IMR-90 (cell line): ENCODE data around the gene CHN1. TPM values are rescaled to one million over a fixed set of nuclear protein-coding genes. Genes with fewer than 3 reads are reported as not detected.

Experiments used
- ATAC-seq: fragments of 200-7000 bp; cut with Tn5 transposase; 2 replicates; pipeline ENCODE4 v1.9.1; 2020; ENCODE audit warnings: low read depth, mild to moderate bottlenecking, moderate library complexity
- BruUV-seq: library from RNA; stranded (reverse); fragments of 400-500 nt; replicated peaks from 2 replicates; lab custom pipeline; 2021; lab: Mats Ljungman, UMichigan
- CTCF ChIA-PET: fragments of 300-600 bp; formaldehyde crosslinking; extraction: SDS; loops from one replicate; lab custom pipeline; 2021; ENCODE audit warnings: antibody characterized with exemption; lab: Yijun Ruan, JAX
- POLR2A ChIA-PET: fragments of 300-600 bp; sonication (Branson Sonifier 250); formaldehyde crosslinking; loops from one replicate; lab custom pipeline; 2022; ENCODE audit warnings: antibody characterized with exemption; ENCODE audit not compliant: unreplicated experiment; lab: Charles Lee
- DNase-seq: peaks from one replicate; pipeline ENCODE4 v3.0.0; 2013
- H2AFZ ChIP-seq: replicated peaks from 2 replicates; pipeline ENCODE3; 2013; ENCODE audit warnings: low read length, mild to moderate bottlenecking; ENCODE audit not compliant: poor library complexity
- H2AK5ac ChIP-seq: 2 replicates; pipeline ENCODE4 v1.6.1; 2013; ENCODE audit warnings: low read depth, low read length, inconsistent platforms
- H2AK9ac ChIP-seq: replicated peaks from 2 replicates; pipeline ENCODE3; 2013; ENCODE audit warnings: mild to moderate bottlenecking, low read depth, low read length, moderate library complexity; ENCODE audit not compliant: poor library complexity
- H2BK120ac ChIP-seq: 2 replicates; pipeline ENCODE4 v1.6.1; 2013; ENCODE audit warnings: low read depth, low read length, inconsistent platforms
- H2BK15ac ChIP-seq: 3 replicates; pipeline ENCODE4 v1.6.1; 2013; ENCODE audit warnings: low read depth, low read length, inconsistent platforms
- H2BK20ac ChIP-seq: 2 replicates; pipeline ENCODE4 v1.6.1; 2013; ENCODE audit warnings: low read depth, mild to moderate bottlenecking, inconsistent platforms, low read length, moderate library complexity
- H2BK5ac ChIP-seq: 2 replicates; pipeline ENCODE4 v1.6.1; 2013; ENCODE audit warnings: mild to moderate bottlenecking, low read depth, low read length, inconsistent platforms; ENCODE audit not compliant: poor library complexity, severe bottlenecking
- H3K14ac ChIP-seq: replicated peaks from 2 replicates; pipeline ENCODE4 v1.6.1; 2013; ENCODE audit warnings: low read depth, low read length, inconsistent platforms
- H3K18ac ChIP-seq: 2 replicates; pipeline ENCODE4 v1.6.1; 2013; ENCODE audit warnings: low read depth, low read length, control low read depth
- H3K23ac ChIP-seq: 2 replicates; pipeline ENCODE4 v1.6.1; 2013; ENCODE audit warnings: low read depth, low read length, inconsistent platforms
- H3K27ac ChIP-seq: 2 replicates; pipeline ENCODE4 v1.5.1; 2013; ENCODE audit warnings: mild to moderate bottlenecking, control low read depth, low read length; ENCODE audit not compliant: insufficient read depth
- H3K27me3 ChIP-seq: 2 replicates; pipeline ENCODE4 v1.6.1; 2013; ENCODE audit warnings: low read length; ENCODE audit not compliant: control insufficient read depth, insufficient read depth
- H3K36me3 ChIP-seq: 2 replicates; pipeline ENCODE4 v1.6.1; 2013; ENCODE audit warnings: low read length, mixed read lengths; ENCODE audit not compliant: control insufficient read depth, insufficient read depth
- H3K4ac ChIP-seq: 2 replicates; pipeline ENCODE4 v1.6.1; 2013; ENCODE audit warnings: low read depth, low read length, inconsistent platforms
- H3K4me1 ChIP-seq: 2 replicates; pipeline ENCODE4 v1.6.1; 2013; ENCODE audit warnings: low read length, mixed read lengths; ENCODE audit not compliant: control insufficient read depth, insufficient read depth
- H3K4me2 ChIP-seq: 2 replicates; pipeline ENCODE4 v1.6.1; 2013; ENCODE audit warnings: low read depth, mild to moderate bottlenecking, control low read depth, low read length, moderate library complexity
- H3K4me3 ChIP-seq: 2 replicates; pipeline ENCODE4 v1.5.1; 2013; ENCODE audit warnings: low read depth, mild to moderate bottlenecking, control low read depth, low read length, moderate library complexity; ENCODE audit not compliant: insufficient read depth
- H3K56ac ChIP-seq: 2 replicates; pipeline ENCODE4 v1.6.1; 2013; ENCODE audit warnings: low read length, inconsistent platforms; ENCODE audit not compliant: insufficient read depth; ENCODE audit errors: extremely low read depth
- H3K79me1 ChIP-seq, 2 experiments: 2 replicates each; pipeline ENCODE4 v1.6.1; 2013; ENCODE audit warnings: low read length in 2 of 2, inconsistent platforms in 1 of 2, low read depth in 1 of 2
- H3K9ac ChIP-seq: 2 replicates; pipeline ENCODE4 v1.6.1; 2013; ENCODE audit warnings: low read depth, low read length, control low read depth
- H3K9me1 ChIP-seq: 2 replicates; pipeline ENCODE4 v1.6.1; 2013; ENCODE audit warnings: low read length, inconsistent platforms; ENCODE audit not compliant: insufficient read depth
- H3K9me3 ChIP-seq: 2 replicates; pipeline ENCODE4 v1.6.1; 2013; ENCODE audit warnings: low read length; ENCODE audit not compliant: control insufficient read depth, insufficient read depth
- H4K20me1 ChIP-seq: 2 replicates; pipeline ENCODE4 v1.6.1; 2013; ENCODE audit warnings: low read length, inconsistent platforms; ENCODE audit not compliant: insufficient read depth
- H4K5ac ChIP-seq: 2 replicates; pipeline ENCODE4 v1.6.1; 2013; ENCODE audit warnings: mild to moderate bottlenecking, low read depth, low read length, control low read depth
- H4K8ac ChIP-seq, 2 experiments: 2 replicates each; pipeline ENCODE4 v1.6.1; 2013; ENCODE audit warnings: low read depth in 2 of 2, low read length in 2 of 2, control low read depth in 1 of 2, inconsistent platforms in 1 of 2
- H4K91ac ChIP-seq: 2 replicates; pipeline ENCODE4 v1.6.1; 2013; ENCODE audit warnings: low read depth, low read length, inconsistent platforms; ENCODE audit not compliant: insufficient read depth
- POLR2A ChIP-seq: IDR thresholded peaks from 2 replicates; pipeline ENCODE4 v1.6.1; 2012; ENCODE audit warnings: mild to moderate bottlenecking, low read depth, low read length
- RCOR1 ChIP-seq: IDR thresholded peaks from 2 replicates; pipeline ENCODE4 v1.6.1; 2012; ENCODE audit warnings: mild to moderate bottlenecking, low read length, improper control_type of control experiment; ENCODE audit not compliant: insufficient replicate concordance
- USF2 ChIP-seq: fragments of 150-350 bp; IDR thresholded peaks from 2 replicates; pipeline ENCODE4 v1.6.1; 2017; ENCODE audit warnings: mild to moderate bottlenecking, antibody characterized with exemption, low read length, low read depth
- WGBS, 2 experiments: methylation state at CpG; one replicate each; pipeline versions ENCODE4 v1.1.5 to v1.1.7; 2013; ENCODE audit warnings: missing lambda C conversion rate in 2 of 2; ENCODE audit not compliant: insufficient read length in 1 of 2; ENCODE audit errors: extremely low coverage in 2 of 2; 5-methylcytosine and 5-hydroxymethylcytosine counted together
- dilution Hi-C: fragments of 300-500 bp; cut with HindIII; formaldehyde crosslinking; loops from one replicate; pipeline ENCODE4 v1.14.3; 2018; ENCODE audit warnings: low sequenced_read_pairs; ENCODE audit not compliant: unreplicated experiment
- in situ Hi-C: fragments of 300-500 bp; cut with MboI; formaldehyde crosslinking; loops from 3 replicates; pipeline ENCODE4 v1.14.3; 2019; ENCODE audit warnings: low sequenced_read_pairs, inconsistent platforms, mixed read lengths
- intact Hi-C: fragments of 100-400 bp; cut with micrococcal nuclease; formaldehyde crosslinking; loops from 2 replicates; pipeline ENCODE4 v1.10.0; 2022
- polyA plus RNA-seq, 3 experiments: library from polyadenylated mRNA; depleted of rRNA; stranded (reverse); fragments of >200 nt; gene quantifications; 2 replicates each; pipeline ENCODE4 v1.2.3, GENCODE V29; 2012; ENCODE audit warnings: low replicate concordance in 1 of 3
- total RNA-seq: library from RNA; depleted of rRNA; stranded (reverse); fragments of >200 nt; gene quantifications from 2 replicates; pipeline ENCODE4 v1.2.3, GENCODE V29; 2012

Gene CHN1
- total and polyA plus RNA-seq, 2 of the 4 experiments (the other 2 are of a cell fraction): 58.4 to 66.9 TPM

GRCh38 chr2:174868878-174869277 is 136.3 kb downstream of the CHN1 start:
- H2AK9ac ChIP-seq: no peak overlapping the region
- dilution Hi-C loops: no loop called here
- BruUV-seq: no TSS peak

More at GRCh38 chr2:174868878-174869277, 136.3 kb downstream of the CHN1 start:
- no peak overlapping the region for H3K18ac ChIP-seq
- no peak overlapping the region for H2AK5ac ChIP-seq
- in situ Hi-C loops (no loop called here), intact Hi-C loops (loop anchor here (5.0 kb wide), 1 partner anchor 38 kb away; no protein-coding TSS in a partner anchor)
- no peak for ATAC-seq
- H3K27me3 ChIP-seq: no peaks in the 10 kb centered on the region
- no peak overlapping the region for H4K91ac ChIP-seq
- no peak overlapping the region for H2BK20ac ChIP-seq
- H3K14ac ChIP-seq: no peak overlapping the region
- H2BK15ac ChIP-seq: no peak overlapping the region
- no peaks in the 10 kb centered on the region for H3K9me3 ChIP-seq
- H3K27ac ChIP-seq: no peak overlapping the region
- H4K20me1 ChIP-seq: no peaks in the 10 kb centered on the region
- H3K56ac ChIP-seq: no peak overlapping the region
- H4K8ac ChIP-seq: no peak overlapping the region
- H3K4me2 ChIP-seq: no peak overlapping the region
- H3K36me3 ChIP-seq: no peaks in the 10 kb centered on the region
- H4K5ac ChIP-seq: no peak overlapping the region
- no peak overlapping the region for H3K4ac ChIP-seq
- WGBS, 2 experiments: no CpG with 5 or more reads among the region's 1 CpG
- POLR2A ChIA-PET: no interaction called here
- no peak overlapping the region for H2BK120ac ChIP-seq
- TF ChIP-seq POLR2A (no peak), USF2 (no peak), RCOR1 (no peak)
- no peaks in the 10 kb centered on the region for H3K9me1 ChIP-seq
- no peak overlapping the region for H2BK5ac ChIP-seq
- H2AFZ ChIP-seq: no peak overlapping the region
- peaks cover 3% of the 10 kb centered on the region for H3K4me1 ChIP-seq
- CTCF ChIA-PET: no interaction called here
- H3K23ac ChIP-seq: no peak overlapping the region
- H3K79me1 ChIP-seq: no peaks in the 10 kb centered on the region
- no peak overlapping the region for H3K9ac ChIP-seq
- no peak overlapping the region for H3K4me3 ChIP-seq
- no peak for DNase-seq
